Endodermal cell (in vitro differentiated cells): ENCODE measurements around the gene CCNJL. TPM values are rescaled to one million over a fixed set of nuclear protein-coding genes. Genes with fewer than 3 reads are reported as not detected.

Experiments
- DNase-seq: peaks from one replicate; pipeline ENCODE4 v3.0.0-alpha.2; 2017
- H3K27ac ChIP-seq: 2 replicates; pipeline ENCODE4 v1.5.1; 2013; ENCODE audit warnings: mild to moderate bottlenecking, low read depth, low read length, moderate library complexity
- H3K27me3 ChIP-seq: 2 replicates; pipeline ENCODE4 v1.6.1; 2013; ENCODE audit warnings: mild to moderate bottlenecking, low read length, moderate library complexity; ENCODE audit not compliant: insufficient read depth, control insufficient read depth, poor library complexity, severe bottlenecking
- H3K36me3 ChIP-seq: 2 replicates; pipeline ENCODE4 v1.7.0; 2013; ENCODE audit warnings: mild to moderate bottlenecking, low read length, moderate library complexity; ENCODE audit not compliant: control insufficient read depth, insufficient read depth
- H3K4me1 ChIP-seq: one replicate; pipeline ENCODE4 v1.7.0; 2013; ENCODE audit warnings: low read length; ENCODE audit not compliant: control insufficient read depth, insufficient read depth
- H3K4me3 ChIP-seq: 2 replicates; pipeline ENCODE4 v1.5.1; 2013; ENCODE audit warnings: mild to moderate bottlenecking, low read length, moderate library complexity
- H3K9ac ChIP-seq: 2 replicates; pipeline ENCODE4 v1.6.1; 2013; ENCODE audit warnings: mild to moderate bottlenecking, low read length, moderate library complexity; ENCODE audit not compliant: poor library complexity, severe bottlenecking; ENCODE audit errors: extremely low read depth
- H3K9me3 ChIP-seq: 2 replicates; pipeline ENCODE4 v1.6.1; 2013; ENCODE audit warnings: mild to moderate bottlenecking, low read length, moderate library complexity; ENCODE audit not compliant: control insufficient read depth
- H3K27ac Mint-ChIP-seq: 2 replicates; pipeline ENCODE4 v1.8.0; 2020; ENCODE audit warnings: mixed read lengths
- H3K27me3 Mint-ChIP-seq: 2 replicates; pipeline ENCODE4 v1.8.0; 2021; ENCODE audit warnings: mild to moderate bottlenecking, mixed read lengths; ENCODE audit not compliant: insufficient read depth
- H3K36me3 Mint-ChIP-seq: 2 replicates; pipeline ENCODE4 v1.8.0; 2020; ENCODE audit warnings: low read depth, mixed read lengths
- H3K4me1 Mint-ChIP-seq: 2 replicates; pipeline ENCODE4 v1.8.0; 2020; ENCODE audit warnings: mixed read lengths
- H3K4me3 Mint-ChIP-seq: 2 replicates; pipeline ENCODE4 v1.8.0; 2020; ENCODE audit warnings: mild to moderate bottlenecking, moderate library complexity, mixed read lengths
- H3K9me3 Mint-ChIP-seq: 2 replicates; pipeline ENCODE4 v1.8.0; 2020; ENCODE audit warnings: mild to moderate bottlenecking, mixed read lengths
- WGBS, 2 experiments: methylation state at CpG; one replicate each; pipeline versions ENCODE4 v1.1.5 to v1.1.7; 2013; ENCODE audit warnings: missing lambda C conversion rate in 2 of 2, mixed read lengths in 1 of 2; ENCODE audit not compliant: insufficient coverage in 1 of 2, insufficient read length in 1 of 2; 5-methylcytosine and 5-hydroxymethylcytosine counted together
- total RNA-seq, 2 donors: library from RNA; stranded (reverse); fragmentation: NEBNext Ultra II Directional in 1 of 2; extraction: Animal tissue kit (Norgen Biotek cat#: 25700) in 1 of 2; gene quantifications; 2 replicates in 1 of 2; 3 replicates in 1 of 2; pipeline ENCODE4 v1.2.1, GENCODE V29; 2021
- TF ChIP-seq, protein P1 (sequence below): fragments of 200-600 bp; sonication (generic); conservative IDR thresholded peaks from 2 replicates; pipeline ENCODE4 v1.5.0; 2021; ENCODE audit warnings: antibody characterized with exemption, mild to moderate bottlenecking

The CCNJL gene
- total RNA-seq, 2 donors from 2014 or later = 14.1 to 18.7 TPM

DNA sequence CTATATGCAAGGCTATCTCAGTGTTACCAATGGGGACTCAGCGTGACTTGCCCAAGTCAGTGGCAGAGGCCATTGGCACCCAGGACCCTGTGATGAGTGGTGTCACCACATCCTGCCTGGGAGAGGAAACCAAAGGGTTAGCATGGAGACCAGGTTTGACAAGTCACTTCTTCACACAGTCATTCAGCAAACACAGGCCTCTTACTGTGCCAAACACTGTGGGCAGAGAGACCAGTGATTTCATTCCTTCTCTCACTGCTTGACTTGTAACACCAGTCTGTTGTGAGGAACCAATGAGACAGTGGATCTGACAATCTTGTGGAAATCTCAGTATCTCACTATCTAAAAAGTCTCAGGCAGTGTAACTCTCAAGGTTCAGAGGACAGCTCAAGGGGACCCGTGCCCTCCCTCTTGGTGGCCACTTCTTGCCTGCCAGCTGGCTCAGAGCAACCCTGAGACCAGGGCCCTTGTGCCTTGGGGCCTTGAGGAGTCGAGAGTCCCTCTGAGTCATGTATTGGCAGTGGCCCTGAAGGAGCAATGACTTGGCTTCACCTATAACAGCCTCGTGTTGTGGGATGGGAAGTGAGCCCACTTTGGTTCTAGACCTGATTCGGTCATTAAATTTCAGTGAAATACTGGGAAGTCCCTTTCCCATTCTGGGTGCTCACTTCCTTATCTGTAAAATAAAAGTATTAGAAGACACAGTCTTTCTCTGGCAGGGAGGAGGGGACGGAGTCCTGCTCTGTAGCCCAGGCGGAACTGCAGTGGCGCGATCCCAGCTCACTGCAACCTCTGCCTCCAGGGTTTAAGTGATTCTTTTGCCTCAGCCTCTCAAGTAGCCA, 81.5 kb downstream of the CCNJL start:
- H3K36me3 ChIP-seq = no peaks in the 10 kb centered on the region
- H3K4me3 ChIP-seq = no peak overlapping the region
- H3K9ac ChIP-seq = no peak overlapping the region
- peaks cover 7% of the 10 kb centered on the region for H3K9me3 ChIP-seq
- peaks cover 4% of the 10 kb centered on the region for H3K9me3 Mint-ChIP-seq
- no peak overlapping the region for H3K4me3 Mint-ChIP-seq
- H3K36me3 Mint-ChIP-seq = no peaks in the 10 kb centered on the region
- WGBS, 2 experiments = 93 to 96% methylated on average over 8 to 9 of the region's 9 CpGs
- TF ChIP-seq, protein P1, sequence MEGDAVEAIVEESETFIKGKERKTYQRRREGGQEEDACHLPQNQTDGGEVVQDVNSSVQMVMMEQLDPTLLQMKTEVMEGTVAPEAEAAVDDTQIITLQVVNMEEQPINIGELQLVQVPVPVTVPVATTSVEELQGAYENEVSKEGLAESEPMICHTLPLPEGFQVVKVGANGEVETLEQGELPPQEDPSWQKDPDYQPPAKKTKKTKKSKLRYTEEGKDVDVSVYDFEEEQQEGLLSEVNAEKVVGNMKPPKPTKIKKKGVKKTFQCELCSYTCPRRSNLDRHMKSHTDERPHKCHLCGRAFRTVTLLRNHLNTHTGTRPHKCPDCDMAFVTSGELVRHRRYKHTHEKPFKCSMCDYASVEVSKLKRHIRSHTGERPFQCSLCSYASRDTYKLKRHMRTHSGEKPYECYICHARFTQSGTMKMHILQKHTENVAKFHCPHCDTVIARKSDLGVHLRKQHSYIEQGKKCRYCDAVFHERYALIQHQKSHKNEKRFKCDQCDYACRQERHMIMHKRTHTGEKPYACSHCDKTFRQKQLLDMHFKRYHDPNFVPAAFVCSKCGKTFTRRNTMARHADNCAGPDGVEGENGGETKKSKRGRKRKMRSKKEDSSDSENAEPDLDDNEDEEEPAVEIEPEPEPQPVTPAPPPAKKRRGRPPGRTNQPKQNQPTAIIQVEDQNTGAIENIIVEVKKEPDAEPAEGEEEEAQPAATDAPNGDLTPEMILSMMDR = no peak
- H3K27ac Mint-ChIP-seq = no peak overlapping the region
- H3K4me1 ChIP-seq = no peaks in the 10 kb centered on the region
- H3K4me1 Mint-ChIP-seq = no peaks in the 10 kb centered on the region
- no peaks in the 10 kb centered on the region for H3K27me3 Mint-ChIP-seq
- no peak for DNase-seq
- no peak overlapping the region for H3K27ac ChIP-seq
- no peaks in the 10 kb centered on the region for H3K27me3 ChIP-seq

DNA sequence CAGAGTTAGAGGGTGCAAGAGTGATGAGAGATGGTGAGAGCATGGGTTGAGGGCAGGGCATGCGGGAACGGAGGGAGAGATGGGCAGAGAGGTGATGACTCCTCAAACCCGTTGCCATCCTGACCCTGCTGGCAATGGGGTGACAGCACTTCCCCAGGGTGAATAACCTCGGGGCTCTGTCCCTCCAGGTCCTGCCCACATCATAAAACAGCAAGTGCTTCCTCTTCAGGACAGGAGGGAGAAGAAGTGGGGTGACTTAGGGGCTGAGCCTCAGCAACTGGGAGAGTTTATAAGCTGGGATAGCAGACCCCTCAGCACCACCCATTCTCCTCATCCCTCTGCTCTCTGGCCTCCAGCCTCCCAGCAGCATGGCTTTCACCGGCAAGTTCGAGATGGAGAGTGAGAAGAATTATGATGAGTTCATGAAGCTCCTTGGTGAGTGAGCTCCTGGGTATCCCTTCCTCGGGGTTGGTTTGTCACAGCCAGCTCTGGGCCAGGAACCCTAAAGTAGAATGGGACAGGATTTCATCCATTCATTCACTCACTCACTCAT, 83.1 kb downstream of the CCNJL start, which contains the start of gene FABP6:
TSS of gene FABP6 (plus strand) at position 317 of the 553 bp plus-strand sequence. CDS start at position 369, 52 bp downstream.
- peaks cover 4% of the 10 kb centered on the region for H3K9me3 Mint-ChIP-seq
- TF ChIP-seq, protein P1 = no peak
- Histone ChIP-seq H3K27me3 (no peaks in the 10 kb centered on the region), H3K4me3 (no peak within 1 kb of the TSS), H3K4me1 (no peaks in the 10 kb centered on the region), H3K27ac (no peak within 1 kb of the TSS), H3K36me3 (no peaks in the 10 kb centered on the region), H3K9ac (no peak within 1 kb of the TSS), H3K9me3 (peaks cover 6% of the 10 kb centered on the region)
- no peak within 1 kb of the TSS for H3K4me3 Mint-ChIP-seq
- no peak for DNase-seq
- WGBS, 2 experiments = 91 to 100% methylated on average over 1 to 7 of the region's 7 CpGs
- H3K27me3 Mint-ChIP-seq = no peaks in the 10 kb centered on the region
- H3K4me1 Mint-ChIP-seq = no peaks in the 10 kb centered on the region
- H3K27ac Mint-ChIP-seq = no peak within 1 kb of the TSS
- no peaks in the 10 kb centered on the region for H3K36me3 Mint-ChIP-seq

GRCh38 chr5:160227012-160227411, 85.4 kb downstream of the CCNJL start:
- H3K9me3 ChIP-seq = no peaks in the 10 kb centered on the region
- no peak overlapping the region for H3K27ac ChIP-seq
- no peak for DNase-seq
- Mint-ChIP-seq H3K4me3 (no peak overlapping the region), H3K27me3 (no peaks in the 10 kb centered on the region), H3K9me3 (no peaks in the 10 kb centered on the region), H3K4me1 (no peaks in the 10 kb centered on the region), H3K36me3 (no peaks in the 10 kb centered on the region), H3K27ac (no peak overlapping the region)
- H3K4me3 ChIP-seq = no peak overlapping the region
- 92 to 94% methylated on average over 2 of the region's 2 CpGs for WGBS, 2 experiments
- H3K4me1 ChIP-seq = no peaks in the 10 kb centered on the region
- TF ChIP-seq, protein P1 = no peak
- H3K36me3 ChIP-seq = no peaks in the 10 kb centered on the region
- no peak overlapping the region for H3K9ac ChIP-seq
- H3K27me3 ChIP-seq = no peaks in the 10 kb centered on the region
